CD4-positive, CD25-positive, alpha-beta regulatory T cell (primary cell): ENCODE data around the gene SH2D1B. TPM values are rescaled to one million over a fixed set of nuclear protein-coding genes. Genes with fewer than 3 reads are reported as not detected.

ENCODE experiments used
- ATAC-seq, 2 donors: fragments of 150-1000 bp; cut with Tn5 transposase; one replicate each; pipeline ENCODE4 v1.10.0; 2021; ENCODE audit warnings: low read depth in 2 of 2, moderate number of reproducible peaks in 2 of 2, moderate library complexity in 1 of 2
- DNase-seq, 3 donors: peaks; one replicate each; pipeline versions ENCODE4 v3.0.0 to v3.0.0-alpha.2; 2012 to 2022; ENCODE audit warnings: mixed read lengths in 1 of 3
- H3K27ac ChIP-seq: one replicate; pipeline ENCODE4 v1.7.0; 2013; ENCODE audit warnings: mild to moderate bottlenecking, low read length; ENCODE audit not compliant: insufficient read depth, poor library complexity, severe bottlenecking
- H3K27me3 ChIP-seq: one replicate; pipeline ENCODE4 v1.7.0; 2013; ENCODE audit warnings: low read length; ENCODE audit not compliant: control insufficient read depth, insufficient read depth
- H3K36me3 ChIP-seq: one replicate; pipeline ENCODE4 v1.7.0; 2013; ENCODE audit warnings: mild to moderate bottlenecking, low read length, moderate library complexity; ENCODE audit not compliant: control insufficient read depth, insufficient read depth
- H3K4me1 ChIP-seq: 2 replicates; pipeline ENCODE4 v1.7.0; 2013; ENCODE audit warnings: mild to moderate bottlenecking, low read length; ENCODE audit not compliant: insufficient read depth, control insufficient read depth, poor library complexity, severe bottlenecking
- H3K4me3 ChIP-seq: one replicate; pipeline ENCODE4 v1.7.0; 2013; ENCODE audit warnings: low read depth, mild to moderate bottlenecking, low read length, moderate library complexity
- H3K9me3 ChIP-seq, 2 experiments: 1 replicate in 1 of 2; 2 replicates in 1 of 2; pipeline ENCODE4 v1.7.0; 2013; ENCODE audit warnings: low read length in 2 of 2, mild to moderate bottlenecking in 1 of 2, moderate library complexity in 1 of 2; ENCODE audit not compliant: control insufficient read depth in 2 of 2
- H3K27ac Mint-ChIP-seq, 3 donors: one replicate each; pipeline ENCODE4 v1.8.0; 2020 to 2022; ENCODE audit warnings: mild to moderate bottlenecking in 3 of 3, mixed read lengths in 3 of 3, moderate library complexity in 2 of 3
- H3K27me3 Mint-ChIP-seq: one replicate; pipeline ENCODE4 v1.8.0; 2022; ENCODE audit warnings: mild to moderate bottlenecking, mixed read lengths
- H3K36me3 Mint-ChIP-seq: one replicate; pipeline ENCODE4 v1.8.0; 2020; ENCODE audit warnings: mixed read lengths
- H3K4me1 Mint-ChIP-seq, 4 donors: one replicate each; pipeline ENCODE4 v1.8.0; 2020 to 2022; ENCODE audit warnings: mixed read lengths in 4 of 4, mild to moderate bottlenecking in 1 of 4
- H3K4me3 Mint-ChIP-seq, 4 donors: one replicate each; pipeline ENCODE4 v1.8.0; 2020 to 2022; ENCODE audit warnings: mild to moderate bottlenecking in 4 of 4, mixed read lengths in 4 of 4, moderate library complexity in 3 of 4
- H3K9me3 Mint-ChIP-seq, 7 donors: one replicate each; pipeline ENCODE4 v1.8.0; 2020 to 2022; ENCODE audit warnings: mixed read lengths in 7 of 7, mild to moderate bottlenecking in 3 of 7, moderate library complexity in 2 of 7
- polyA plus RNA-seq, 4 donors: library from polyadenylated mRNA; unstranded; fragments of 300-500 nt; fragmentation: Illumina TruSeq; gene quantifications; one replicate each; pipeline ENCODE4 v1.2.3, GENCODE V29; 2021
- total RNA-seq: library from RNA; stranded (reverse); gene quantifications from one replicate; pipeline ENCODE4 v1.2.3, GENCODE V29; 2022

SH2D1B gene
- total and polyA plus RNA-seq, 5 donors from 2014 or later = 0.12 to 0.37 (median 0.19) TPM; not detected in 2

GRCh38 chr1:162384601-162385279, 27.2 kb downstream of the SH2D1B start:
- H3K36me3 Mint-ChIP-seq = no peaks in the 10 kb centered on the region
- no peaks in the 10 kb centered on the region for H3K9me3 ChIP-seq
- H3K27me3 Mint-ChIP-seq = peaks cover 6% of the 10 kb centered on the region
- DNase-seq (no peak), ATAC-seq (no peak)
- H3K36me3 ChIP-seq = no peaks in the 10 kb centered on the region
- no peak overlapping the region for H3K27ac ChIP-seq
- no peaks in the 10 kb centered on the region for H3K27me3 ChIP-seq
- no peaks in the 10 kb centered on the region for H3K9me3 Mint-ChIP-seq
- H3K4me3 Mint-ChIP-seq = no peak overlapping the region
- H3K4me3 ChIP-seq = no peak overlapping the region
- no peak overlapping the region for H3K27ac Mint-ChIP-seq
- no peaks in the 10 kb centered on the region for H3K4me1 ChIP-seq
- no peaks in the 10 kb centered on the region for H3K4me1 Mint-ChIP-seq

GRCh38 chr1:162384116-162384515, 27.8 kb downstream of the SH2D1B start:
- no peaks in the 10 kb centered on the region for H3K36me3 Mint-ChIP-seq
- H3K4me1 Mint-ChIP-seq = no peaks in the 10 kb centered on the region
- H3K4me3 Mint-ChIP-seq = no peak overlapping the region
- DNase-seq (no peak), ATAC-seq (no peak)
- Histone ChIP-seq H3K27me3 (no peaks in the 10 kb centered on the region), H3K4me3 (no peak overlapping the region), H3K27ac (no peak overlapping the region), H3K9me3 (no peaks in the 10 kb centered on the region), H3K4me1 (no peaks in the 10 kb centered on the region), H3K36me3 (no peaks in the 10 kb centered on the region)
- peaks cover 3% of the 10 kb centered on the region for H3K27me3 Mint-ChIP-seq
- H3K27ac Mint-ChIP-seq = no peak overlapping the region
- no peaks in the 10 kb centered on the region for H3K9me3 Mint-ChIP-seq

- no peak overlapping the region for H3K27ac Mint-ChIP-seq
- no peak for ATAC-seq
- no peaks in the 10 kb centered on the region for H3K9me3 Mint-ChIP-seq
Observed at GRCh38 chr1:162383516-162383915, 28.4 kb downstream of the SH2D1B start.

GRCh38 chr1:162383091-162383490, 28.8 kb downstream of the SH2D1B start:
- no peaks in the 10 kb centered on the region for H3K27me3 ChIP-seq
- DNase-seq (no peak), ATAC-seq (no peak)
- no peak overlapping the region for H3K27ac Mint-ChIP-seq
- no peaks in the 10 kb centered on the region for H3K4me1 ChIP-seq
- no peaks in the 10 kb centered on the region for H3K4me1 Mint-ChIP-seq
- H3K9me3 Mint-ChIP-seq = no peaks in the 10 kb centered on the region
- no peaks in the 10 kb centered on the region for H3K36me3 ChIP-seq
- no peaks in the 10 kb centered on the region for H3K36me3 Mint-ChIP-seq
- H3K27me3 Mint-ChIP-seq = no peaks in the 10 kb centered on the region
- H3K4me3 Mint-ChIP-seq = no peak overlapping the region
- no peak overlapping the region for H3K27ac ChIP-seq
- no peaks in the 10 kb centered on the region for H3K9me3 ChIP-seq
- H3K4me3 ChIP-seq = no peak overlapping the region

More at GRCh38 chr1:162383516-162383915, 28.4 kb downstream of the SH2D1B start:
- H3K27me3 ChIP-seq = no peaks in the 10 kb centered on the region
- no peaks in the 10 kb centered on the region for H3K27me3 Mint-ChIP-seq
- DNase-seq = no peak
- no peak overlapping the region for H3K4me3 Mint-ChIP-seq
- no peak overlapping the region for H3K4me3 ChIP-seq
- no peaks in the 10 kb centered on the region for H3K9me3 ChIP-seq
- H3K36me3 ChIP-seq = no peaks in the 10 kb centered on the region
- no peak overlapping the region for H3K27ac ChIP-seq
- H3K4me1 ChIP-seq = no peaks in the 10 kb centered on the region
- H3K4me1 Mint-ChIP-seq = no peaks in the 10 kb centered on the region
- H3K36me3 Mint-ChIP-seq = no peaks in the 10 kb centered on the region

- no peak overlapping the region for H3K27ac Mint-ChIP-seq
- DNase-seq (no peak), ATAC-seq (no peak)
- H3K4me3 Mint-ChIP-seq = no peak overlapping the region
- Histone ChIP-seq H3K36me3 (no peaks in the 10 kb centered on the region), H3K27ac (no peak overlapping the region), H3K9me3 (no peaks in the 10 kb centered on the region), H3K4me3 (no peak overlapping the region), H3K4me1 (no peaks in the 10 kb centered on the region), H3K27me3 (no peaks in the 10 kb centered on the region)
- no peaks in the 10 kb centered on the region for H3K9me3 Mint-ChIP-seq
- no peaks in the 10 kb centered on the region for H3K36me3 Mint-ChIP-seq
- no peaks in the 10 kb centered on the region for H3K4me1 Mint-ChIP-seq
- no peaks in the 10 kb centered on the region for H3K27me3 Mint-ChIP-seq
Observed at GRCh38 chr1:162381941-162382750, 29.8 kb downstream of the SH2D1B start.

- Mint-ChIP-seq H3K4me1 (no peaks in the 10 kb centered on the region), H3K27me3 (no peaks in the 10 kb centered on the region), H3K27ac (no peak within 1 kb of the TSS), H3K36me3 (no peaks in the 10 kb centered on the region), H3K4me3 (no peak within 1 kb of the TSS), H3K9me3 (no peaks in the 10 kb centered on the region)
- no peak within 1 kb of the TSS for H3K27ac ChIP-seq
- H3K9me3 ChIP-seq = no peaks in the 10 kb centered on the region
- ATAC-seq (no peak), DNase-seq (no peak)
- no peaks in the 10 kb centered on the region for H3K4me1 ChIP-seq
- H3K36me3 ChIP-seq = no peaks in the 10 kb centered on the region
- no peak within 1 kb of the TSS for H3K4me3 ChIP-seq
- no peaks in the 10 kb centered on the region for H3K27me3 ChIP-seq
Observed at GRCh38 chr1:162381383-162381782, 30.6 kb downstream of the SH2D1B start, which contains the start of gene C1orf226. Gene C1orf226 (plus strand): TSS chr1:162381728. CDS start chr1:162381902, 174 bp downstream.

DNA sequence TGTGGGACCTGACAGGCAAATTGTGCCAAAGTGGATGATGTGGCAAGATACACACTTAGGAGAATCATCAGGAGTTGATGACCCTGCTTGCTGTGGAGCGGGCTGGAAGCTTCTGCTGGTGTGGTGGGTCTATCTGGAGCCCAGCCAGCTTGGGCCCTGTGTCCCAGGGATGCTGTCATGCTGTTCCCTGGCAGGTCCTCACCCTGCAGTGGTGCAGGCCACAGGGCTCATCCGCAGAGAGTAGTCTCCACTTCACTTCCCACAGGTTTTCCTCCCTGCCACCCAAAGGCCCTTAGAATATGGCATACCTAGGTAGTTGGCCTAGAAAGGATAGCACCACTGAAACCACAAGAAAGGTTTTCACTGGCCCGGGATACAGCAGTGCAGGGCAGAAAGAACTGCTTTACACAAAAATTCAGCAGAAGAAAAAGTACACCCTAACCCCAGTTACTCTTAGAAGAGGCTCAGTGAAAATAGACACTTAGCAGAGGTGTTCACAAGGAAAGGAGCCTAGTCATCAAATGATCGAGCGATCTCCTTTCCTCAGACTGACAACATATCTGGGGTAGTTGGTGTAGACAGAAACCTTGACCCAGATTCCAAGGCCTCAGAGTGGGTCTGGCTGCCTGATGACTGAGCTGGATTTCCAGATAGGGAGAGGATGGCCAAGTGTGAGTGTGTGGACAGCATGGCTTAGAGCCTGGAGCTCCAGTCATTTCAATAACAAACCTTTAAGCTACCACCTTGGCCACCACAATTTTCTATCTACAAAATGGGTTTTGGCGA, 31.7 kb downstream of the SH2D1B start:
- Histone ChIP-seq H3K36me3 (no peaks in the 10 kb centered on the region), H3K4me3 (no peak overlapping the region), H3K27ac (no peak overlapping the region), H3K27me3 (no peaks in the 10 kb centered on the region), H3K4me1 (no peaks in the 10 kb centered on the region), H3K9me3 (no peaks in the 10 kb centered on the region)
- ATAC-seq (no peak), DNase-seq (no peak)
- Mint-ChIP-seq H3K36me3 (no peaks in the 10 kb centered on the region), H3K4me1 (no peaks in the 10 kb centered on the region), H3K9me3 (no peaks in the 10 kb centered on the region), H3K4me3 (no peak overlapping the region), H3K27ac (no peak overlapping the region), H3K27me3 (no peaks in the 10 kb centered on the region)
